GM21360 (cell line): ENCODE measurements around the gene PTPN14.

Experiments
- ATAC-seq: cut with Tn5 transposase; IDR thresholded peaks from one replicate; pipeline ENCODE4 v1.9.1; 2021; ENCODE audit warnings: mild to moderate bottlenecking, moderate library complexity; ENCODE audit not compliant: unreplicated experiment

The PTPN14 gene

DNA sequence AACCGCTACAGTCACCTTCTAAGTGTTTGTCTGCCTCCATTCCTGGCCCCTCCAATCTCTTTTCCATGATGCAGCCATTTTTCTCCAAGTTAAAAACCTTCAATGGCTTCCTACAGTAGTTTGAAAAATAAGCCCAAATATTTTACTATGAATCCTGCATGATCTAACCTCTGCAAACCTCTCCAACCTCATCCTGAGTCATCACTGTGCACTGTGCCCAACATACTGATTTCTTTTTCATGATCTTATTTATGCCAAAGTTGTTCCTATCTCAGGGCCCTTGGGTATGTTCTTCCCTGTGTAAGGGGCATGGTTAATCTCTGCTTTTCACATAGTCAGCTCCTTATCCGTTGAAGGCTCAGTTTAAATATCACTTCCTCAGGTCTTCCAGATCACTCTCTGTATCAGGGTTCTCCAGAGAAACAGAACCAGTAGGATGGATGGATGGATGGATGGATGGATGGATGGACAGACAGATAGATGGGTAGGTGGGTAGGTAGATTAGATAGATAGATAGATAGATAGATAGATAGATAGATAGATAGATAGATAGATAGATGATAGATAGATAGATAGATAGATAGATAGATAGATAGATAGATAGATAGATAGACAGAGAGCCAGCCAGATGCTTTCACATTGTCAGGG is 18.1 kb upstream of the PTPN14 start:
- ATAC-seq = no peak

DNA sequence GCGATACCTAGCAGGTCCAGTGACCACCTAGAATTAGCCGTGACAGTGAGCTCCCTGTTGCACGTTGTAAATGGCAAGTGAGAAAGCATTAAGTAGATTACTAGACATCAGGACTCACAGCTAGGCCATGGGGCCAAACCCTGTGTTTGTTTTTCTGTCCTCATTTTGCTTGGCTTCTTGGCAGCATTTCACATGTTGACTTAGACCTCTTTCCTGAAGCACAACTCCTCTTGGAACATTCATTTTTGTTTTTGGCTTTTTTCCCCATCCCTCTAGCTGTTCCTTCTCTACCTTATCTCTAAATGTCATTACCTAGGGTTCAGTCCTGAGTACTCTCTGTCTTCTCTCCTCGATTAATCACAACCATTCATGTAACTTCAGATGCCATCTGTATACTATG is 16.9 kb upstream of the PTPN14 start:
- no peak for ATAC-seq

DNA sequence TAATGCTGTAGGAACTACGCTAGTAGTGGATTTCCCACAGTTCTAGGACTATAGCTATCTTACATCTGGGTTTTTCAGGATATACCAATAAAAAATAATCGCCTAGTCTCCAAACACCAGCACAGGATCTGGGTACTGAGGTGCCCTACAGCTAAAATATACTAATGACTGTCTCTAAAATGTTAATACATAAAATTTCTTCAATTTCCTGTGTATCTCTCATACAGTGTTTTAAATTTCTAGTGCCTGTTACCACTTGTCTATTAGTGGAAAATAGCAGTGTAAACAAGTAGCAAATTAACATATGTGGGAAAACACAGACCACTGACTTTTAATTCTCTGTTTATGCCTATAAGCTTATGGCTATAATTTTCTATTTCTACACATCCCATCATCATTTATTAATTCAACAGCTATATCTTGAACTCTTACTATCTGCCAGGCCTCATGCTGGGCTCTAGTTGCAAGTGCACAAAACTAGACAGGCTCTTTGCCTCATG is 16.1 kb upstream of the PTPN14 start:
- no peak for ATAC-seq

DNA sequence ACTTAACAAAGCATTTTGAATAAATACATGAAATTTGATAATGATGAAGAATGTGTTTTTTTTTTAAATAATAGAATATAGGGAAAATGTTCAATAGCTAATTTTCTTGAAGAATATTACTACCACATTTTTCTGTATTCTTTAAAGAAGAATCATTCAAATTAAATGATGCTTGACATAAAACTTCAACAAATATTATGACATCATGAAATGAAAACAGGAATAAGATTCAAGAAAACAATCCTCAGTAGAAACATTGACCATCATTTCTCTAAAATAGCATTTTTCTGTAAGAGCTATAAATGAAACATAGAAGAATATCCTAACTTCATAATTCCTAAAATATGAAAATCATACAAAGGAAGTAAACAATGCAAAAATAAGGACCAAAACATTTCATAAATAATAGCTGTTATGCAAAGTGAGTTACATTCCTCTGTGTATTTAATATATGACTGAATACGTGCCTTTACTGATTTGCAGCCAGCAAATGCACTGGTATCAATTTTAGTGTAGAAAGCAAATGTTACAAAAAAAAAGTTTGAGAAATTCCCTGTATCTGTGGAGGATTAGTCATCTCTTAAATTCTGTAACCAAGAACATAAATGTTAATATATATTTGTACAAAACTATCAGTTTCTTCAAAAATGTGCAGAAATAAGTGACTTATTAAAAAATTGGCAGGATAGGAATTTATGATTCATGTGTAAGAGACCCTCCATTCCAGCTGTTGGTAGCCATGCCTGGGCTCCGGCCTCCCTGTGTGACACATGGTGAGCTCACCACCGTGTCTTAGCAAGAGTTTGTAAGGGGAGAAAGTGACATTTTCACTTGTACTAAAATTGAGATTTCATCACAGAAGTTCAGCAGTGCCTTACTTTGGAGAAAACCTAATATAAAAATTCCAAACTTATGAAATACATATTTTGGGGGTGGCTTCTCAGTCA is 15.0 kb upstream of the PTPN14 start:
- ATAC-seq = no peak

DNA sequence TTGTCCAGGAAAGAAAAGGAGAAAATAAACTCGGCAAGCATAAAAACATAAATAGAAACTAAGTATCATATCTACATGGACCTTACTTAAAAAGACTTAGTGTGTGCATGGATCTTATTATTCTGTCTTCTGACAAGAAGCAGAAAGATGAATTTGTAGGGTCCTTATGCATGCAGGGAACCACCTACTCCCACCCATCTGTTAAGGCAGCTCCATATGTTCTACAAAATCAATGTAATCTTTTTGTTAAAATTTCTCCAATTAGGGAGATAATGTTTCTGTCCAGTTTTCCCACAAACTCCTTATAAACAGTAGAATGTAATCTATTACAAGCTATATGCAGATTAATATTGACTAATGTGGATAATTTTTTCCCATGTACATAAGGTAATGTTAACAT is 13.9 kb upstream of the PTPN14 start:
- ATAC-seq = no peak

DNA sequence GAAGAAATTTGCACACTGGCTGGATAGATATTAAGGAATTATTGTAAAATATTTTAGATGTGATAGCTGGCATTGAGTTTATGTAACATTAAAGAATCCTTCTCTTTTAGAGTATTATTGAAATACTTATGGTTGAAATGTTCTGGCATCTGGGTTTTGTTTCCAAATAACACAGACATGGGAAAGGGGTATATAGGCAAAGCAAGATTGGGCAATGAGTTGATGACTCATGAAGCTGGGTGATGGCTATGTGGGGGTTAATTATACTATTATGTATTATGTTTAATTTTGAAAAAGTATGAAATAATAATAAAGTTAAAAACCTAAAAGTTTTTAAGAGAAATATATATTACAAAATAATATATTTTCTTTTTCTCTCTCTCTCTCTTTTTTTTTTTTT is 12.5 kb upstream of the PTPN14 start:
- no peak for ATAC-seq

DNA sequence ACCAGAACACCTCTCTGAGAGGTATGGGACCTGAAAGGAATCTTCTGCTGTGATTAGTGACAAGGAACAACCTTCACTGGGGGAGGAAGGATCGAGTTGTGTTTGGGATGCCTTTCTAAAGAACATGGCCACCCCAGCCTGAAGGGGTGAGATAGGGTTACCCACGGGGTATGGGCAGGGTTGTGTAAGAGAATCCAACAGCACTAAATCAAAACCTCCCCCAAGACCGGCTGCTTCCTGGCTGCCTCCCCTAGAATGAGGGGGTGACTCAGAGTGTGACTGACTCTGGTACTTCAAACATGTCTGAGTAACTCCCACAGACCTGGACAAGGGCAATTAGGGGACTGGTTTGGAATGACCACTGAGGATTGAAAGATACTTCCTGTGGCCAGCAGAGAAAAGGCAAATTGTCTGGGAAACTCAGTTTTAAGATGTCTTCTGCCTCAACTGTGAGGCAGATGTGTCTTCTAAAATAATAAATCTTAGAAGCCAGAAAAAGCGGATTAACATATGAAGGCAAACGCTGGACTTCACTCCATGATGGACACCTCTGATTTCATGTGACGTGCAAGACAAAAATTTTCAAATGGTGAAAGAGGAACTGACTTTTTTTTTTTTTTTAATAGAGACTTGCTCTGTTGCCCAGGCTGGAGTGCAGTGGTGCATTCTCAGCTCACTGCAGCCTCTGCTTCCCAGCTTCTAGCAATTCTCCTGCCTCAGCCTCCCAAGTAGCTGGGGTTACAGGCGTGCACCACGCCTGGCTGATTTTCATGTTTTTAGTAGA is 6.7 kb upstream of the PTPN14 start:
- no peak for ATAC-seq

DNA sequence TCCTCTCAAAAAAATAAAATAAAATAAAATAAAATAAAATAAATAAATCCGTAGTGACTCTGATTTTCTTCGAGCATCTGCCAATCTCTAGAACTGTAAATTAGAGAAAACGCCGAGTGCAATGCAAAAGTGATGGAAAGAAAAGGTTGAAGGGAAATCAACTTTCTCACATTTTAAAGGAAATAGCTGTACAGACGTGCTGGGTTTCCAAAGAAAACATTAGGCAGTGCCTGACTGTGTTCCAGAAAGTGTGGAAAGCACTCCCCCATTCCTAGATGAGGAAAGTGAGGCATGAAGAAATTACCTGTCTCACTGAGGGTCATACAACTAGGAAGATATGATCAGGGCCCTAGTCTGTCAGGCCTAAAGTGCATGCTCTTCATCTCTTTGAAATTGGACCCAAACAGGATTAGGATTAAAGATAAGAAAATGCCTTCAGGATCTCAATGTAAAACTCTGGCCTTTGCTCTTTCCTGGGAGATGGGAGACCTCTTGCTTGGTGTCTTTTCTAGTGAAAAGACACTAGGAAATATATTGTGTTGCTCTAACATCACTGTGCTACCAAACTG is 1.8 kb upstream of the PTPN14 start:
- ATAC-seq = no peak

DNA sequence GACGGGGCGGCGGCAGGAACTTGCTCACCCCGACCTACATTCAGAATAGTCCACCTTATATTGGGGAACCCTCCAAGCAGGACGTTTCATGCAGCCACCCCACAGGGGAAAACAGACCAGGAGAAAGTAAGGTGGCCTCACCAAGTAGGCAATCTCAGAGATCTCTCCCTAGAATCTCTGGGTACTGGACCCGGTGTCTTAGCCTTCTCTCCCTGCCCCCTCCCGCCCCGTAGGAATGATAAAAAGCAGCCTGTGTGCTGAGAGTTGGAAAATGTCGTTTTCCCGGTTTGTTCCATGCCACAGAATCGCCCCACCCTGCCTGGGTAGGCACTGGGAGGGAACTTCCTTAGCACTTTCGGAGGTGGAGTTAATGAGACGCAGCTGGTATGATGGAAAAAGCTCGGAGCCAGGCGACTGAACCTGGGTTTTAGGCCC is 789 bp upstream of the PTPN14 start:
- ATAC-seq = no peak

DNA sequence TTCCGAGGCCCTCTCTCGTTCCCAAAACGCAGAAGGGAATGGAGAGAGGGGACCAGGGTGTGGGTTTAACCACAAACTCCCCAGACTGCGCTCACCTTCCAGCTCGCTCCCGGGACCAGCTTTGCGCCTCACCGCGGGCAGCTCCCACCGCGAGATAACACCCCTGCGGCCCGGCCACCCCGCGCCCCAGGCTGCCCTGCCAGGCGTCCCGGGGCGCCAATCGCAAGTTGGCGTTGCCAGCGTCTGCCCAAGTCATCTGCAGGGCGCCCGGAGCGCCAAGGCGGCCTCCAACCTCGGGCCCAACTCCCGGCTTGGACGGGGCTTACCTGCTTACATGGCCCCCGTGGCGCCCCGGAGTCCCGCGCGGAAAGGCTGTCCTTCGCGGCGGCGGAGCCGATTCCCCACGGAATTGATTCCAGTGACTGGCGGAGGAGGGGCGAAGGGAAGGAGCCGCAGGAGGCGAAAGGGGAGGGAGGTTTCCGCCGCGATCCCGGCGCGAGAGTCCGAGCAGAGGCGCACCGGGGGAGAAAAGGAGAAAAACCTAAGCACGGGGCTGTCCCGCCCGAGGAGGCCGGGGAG is 456 bp downstream of the PTPN14 start:
- ATAC-seq = no peak

DNA sequence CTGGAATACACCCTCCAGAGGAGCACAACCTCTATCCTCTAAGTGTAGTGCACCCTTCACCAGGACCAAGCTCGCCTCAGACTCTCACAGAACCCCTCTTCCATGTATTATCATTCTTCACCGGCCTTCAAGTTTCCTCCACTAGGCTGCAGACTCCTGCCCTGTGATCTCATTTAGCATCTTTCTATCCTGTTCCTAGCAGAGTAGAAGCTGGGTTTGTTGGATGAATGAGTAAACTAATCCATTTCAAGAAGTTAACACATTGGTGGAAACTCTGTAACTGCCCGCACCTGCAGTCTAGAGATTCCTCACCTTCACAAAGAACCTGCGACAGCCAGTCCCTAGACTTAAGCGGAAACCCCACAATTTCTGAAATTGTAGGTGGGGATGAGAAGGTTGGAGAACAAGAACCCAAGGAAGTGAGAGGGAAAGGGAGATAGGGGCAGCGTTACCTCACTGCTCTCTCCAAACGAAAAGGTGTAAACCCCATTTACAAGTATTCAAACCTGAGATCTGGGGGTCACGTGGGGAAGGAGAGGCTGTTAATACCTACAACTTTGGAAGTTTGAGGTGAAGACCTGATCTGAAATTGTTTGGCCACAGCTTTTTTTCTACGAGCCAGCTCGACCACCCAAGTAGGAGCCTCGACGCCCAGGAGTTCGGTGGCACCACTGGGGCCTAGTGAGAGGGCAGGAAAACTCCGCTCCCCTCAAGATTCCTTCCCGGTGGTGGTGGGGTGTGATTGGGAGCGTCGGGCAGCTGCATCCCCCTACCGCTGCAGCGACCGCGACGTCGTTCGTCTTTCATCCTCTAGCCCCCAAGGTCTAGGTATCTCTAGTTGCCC is 1.2 kb downstream of the PTPN14 start:
- no peak for ATAC-seq

DNA sequence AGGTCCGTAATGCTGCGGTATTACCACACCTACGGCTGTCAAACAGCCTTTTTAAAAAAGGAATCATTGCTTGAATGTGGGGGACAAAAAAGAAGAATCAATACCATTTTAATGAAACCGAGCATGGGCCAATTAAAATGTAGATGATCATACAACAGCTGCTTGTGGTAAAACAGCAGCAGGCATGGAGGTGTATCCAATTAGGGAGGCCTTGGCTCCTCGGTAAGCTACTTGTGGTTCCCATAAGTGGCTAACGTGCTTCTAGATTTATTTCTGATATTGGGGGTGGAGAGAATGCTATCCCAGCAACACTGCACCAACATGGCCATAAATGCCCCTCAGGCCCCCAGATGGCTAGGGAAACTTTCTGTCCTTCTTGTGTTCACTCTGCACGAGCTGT is 1.8 kb downstream of the PTPN14 start:
- no peak for ATAC-seq

DNA sequence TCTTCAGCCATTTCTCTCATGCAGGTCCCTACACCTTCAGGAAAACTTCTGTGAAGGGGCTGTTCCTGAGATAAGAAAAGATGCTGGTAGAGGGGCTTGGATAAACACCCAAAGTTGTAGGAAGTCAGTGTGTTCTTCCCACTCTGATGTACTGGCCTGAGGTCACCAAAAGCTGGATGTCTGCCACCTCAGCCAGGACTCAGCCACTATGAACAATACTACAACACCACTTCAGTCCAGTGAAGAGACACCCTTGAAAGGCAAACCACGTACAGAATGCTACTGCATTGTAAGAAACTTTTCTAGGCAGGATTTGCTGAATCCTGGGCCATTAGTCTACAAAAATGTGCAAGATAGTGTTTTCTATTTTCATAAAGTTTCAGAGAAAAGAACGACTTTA is 2.4 kb downstream of the PTPN14 start:
- no peak for ATAC-seq

DNA sequence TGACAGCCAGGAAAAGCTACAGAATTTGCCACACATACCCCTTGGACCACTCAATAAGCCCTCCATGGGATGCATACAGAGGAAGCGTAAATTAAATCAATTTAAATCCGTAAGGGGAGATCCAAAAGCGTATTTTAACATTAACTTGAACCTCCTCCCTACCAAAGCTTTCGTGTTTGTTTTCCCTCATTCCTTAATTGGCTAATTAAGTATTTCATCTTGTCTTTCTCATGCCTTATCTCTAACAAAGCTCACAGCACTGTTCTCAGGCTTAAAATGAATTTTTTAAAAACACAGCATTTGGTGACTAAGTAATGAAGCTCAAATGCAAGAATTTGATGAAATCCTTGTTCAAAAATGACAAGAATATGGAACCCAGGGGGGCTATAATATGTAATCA is 3.1 kb downstream of the PTPN14 start:
- no peak for ATAC-seq

DNA sequence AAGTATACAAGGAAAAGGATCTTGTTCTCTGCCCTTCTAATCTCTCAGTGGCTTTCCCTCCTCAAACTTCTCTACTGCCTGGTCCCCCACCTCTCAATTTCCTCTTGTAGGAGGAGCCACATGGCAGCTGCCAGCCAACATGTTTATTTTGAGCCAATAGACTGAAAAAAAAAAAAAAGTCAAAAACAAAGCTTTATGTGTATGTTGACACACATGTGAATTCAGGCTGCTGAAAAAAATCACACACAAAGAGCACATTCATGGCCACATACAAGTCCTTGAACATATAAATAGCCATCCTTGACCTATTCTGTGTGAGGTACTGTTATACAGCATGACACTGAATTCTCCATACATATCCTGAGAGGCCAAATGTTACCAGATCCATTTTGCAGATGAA is 3.7 kb downstream of the PTPN14 start:
- no peak for ATAC-seq

DNA sequence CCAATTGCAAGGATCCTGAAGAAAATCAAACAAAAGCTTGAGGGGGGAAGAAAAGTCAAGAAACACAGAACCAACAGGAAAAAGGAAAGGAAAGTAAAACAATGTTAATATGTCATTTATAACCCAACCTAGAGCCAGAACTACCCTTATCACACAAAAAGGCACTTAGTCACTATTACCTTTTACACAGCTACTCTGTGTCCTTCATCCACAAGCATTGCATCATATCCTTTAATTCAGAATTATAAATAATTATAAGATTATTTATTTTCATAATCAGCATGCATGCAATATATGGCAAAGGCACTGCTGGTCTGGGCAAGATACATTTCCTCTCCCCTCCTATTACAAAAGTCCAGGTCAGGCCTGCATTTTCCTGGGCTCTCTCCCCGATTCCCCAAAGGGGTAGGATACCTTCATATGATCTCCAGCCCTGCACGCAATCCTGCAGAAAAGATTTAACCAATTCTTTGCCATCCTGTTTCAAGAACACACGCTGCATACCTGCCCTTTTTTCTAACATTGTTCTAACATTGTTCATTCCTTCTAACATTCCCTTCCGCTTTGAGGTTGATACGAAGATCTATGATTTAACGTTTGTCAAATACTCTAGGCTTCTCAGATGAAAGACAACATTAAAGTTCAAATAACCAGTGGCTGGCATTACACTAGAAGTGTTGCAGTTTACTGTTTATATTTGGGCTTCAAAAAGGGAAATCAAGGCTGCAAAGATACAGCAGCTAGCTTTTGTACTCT is 4.3 kb downstream of the PTPN14 start:
- ATAC-seq = no peak

DNA sequence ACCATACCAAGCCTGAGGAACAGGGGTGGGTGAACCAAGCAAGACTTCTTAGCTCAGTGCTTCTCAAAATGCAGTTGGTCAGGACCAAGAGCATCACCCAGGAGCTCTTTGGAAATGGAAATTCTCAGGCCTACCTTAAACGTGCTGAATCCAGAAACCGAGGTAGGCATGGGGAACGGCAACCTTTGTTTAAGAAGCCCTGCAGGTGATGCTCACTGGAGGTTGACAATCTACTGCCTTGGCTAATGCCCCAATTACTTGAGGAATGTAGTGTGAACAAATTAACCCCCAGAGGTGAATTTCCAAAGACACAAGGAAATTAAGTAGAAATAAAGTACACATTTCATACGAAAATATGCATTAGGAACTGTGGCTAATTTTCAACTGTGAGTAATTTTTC is 5.3 kb downstream of the PTPN14 start:
- ATAC-seq = no peak

DNA sequence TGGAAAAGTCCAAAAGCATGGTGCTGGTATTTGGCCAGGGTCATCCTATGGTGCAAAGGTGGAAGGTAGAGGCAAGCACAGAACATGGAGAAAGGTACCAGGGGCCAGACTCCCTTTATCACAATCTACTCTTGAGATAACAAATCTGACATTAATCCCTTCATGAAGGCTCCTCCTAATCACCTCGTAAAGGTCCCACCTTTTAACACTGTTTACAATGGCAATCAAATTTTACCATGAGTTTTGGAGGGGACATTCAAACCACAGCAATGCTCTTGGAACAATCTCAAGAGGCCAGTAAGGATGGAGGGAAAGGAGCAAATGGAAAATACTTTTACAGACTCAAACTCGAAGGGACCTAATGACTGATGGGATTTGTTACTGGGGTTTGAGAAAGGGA is 6.1 kb downstream of the PTPN14 start:
- no peak for ATAC-seq

DNA sequence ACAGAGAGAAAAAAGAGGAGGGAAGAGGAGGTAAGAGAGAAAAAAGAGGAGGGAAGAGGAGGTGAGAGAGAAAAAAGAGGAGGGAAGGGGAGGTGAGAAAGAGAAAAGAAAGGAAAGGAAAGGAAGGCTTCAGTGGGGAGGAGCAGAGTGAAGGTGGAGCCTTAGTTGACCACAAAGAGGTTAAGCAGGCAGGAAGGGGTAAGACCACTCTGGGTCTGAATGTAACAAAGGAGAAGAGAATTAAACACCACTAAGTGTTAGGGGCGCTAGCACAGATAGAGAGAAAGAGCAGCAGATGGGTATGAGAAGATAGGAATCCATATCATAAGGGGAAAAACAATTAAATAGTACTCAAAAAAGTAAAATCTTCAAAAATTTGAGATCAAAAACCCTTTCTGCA is 6.6 kb downstream of the PTPN14 start:
- ATAC-seq = no peak
